Activated CD8-positive, alpha-beta memory T cell treated with anti-CD3 and anti-CD28 coated beads, Interleukin-2, amount 50 U/mL, for 1 hour (primary cell): Measurements from ENCODE around the gene RAPH1.

Experiments used
- DNase-seq: peaks from one replicate; pipeline ENCODE4 v3.0.0-alpha.2; 2020; ENCODE audit errors: extremely low read depth

Gene RAPH1, protein sequence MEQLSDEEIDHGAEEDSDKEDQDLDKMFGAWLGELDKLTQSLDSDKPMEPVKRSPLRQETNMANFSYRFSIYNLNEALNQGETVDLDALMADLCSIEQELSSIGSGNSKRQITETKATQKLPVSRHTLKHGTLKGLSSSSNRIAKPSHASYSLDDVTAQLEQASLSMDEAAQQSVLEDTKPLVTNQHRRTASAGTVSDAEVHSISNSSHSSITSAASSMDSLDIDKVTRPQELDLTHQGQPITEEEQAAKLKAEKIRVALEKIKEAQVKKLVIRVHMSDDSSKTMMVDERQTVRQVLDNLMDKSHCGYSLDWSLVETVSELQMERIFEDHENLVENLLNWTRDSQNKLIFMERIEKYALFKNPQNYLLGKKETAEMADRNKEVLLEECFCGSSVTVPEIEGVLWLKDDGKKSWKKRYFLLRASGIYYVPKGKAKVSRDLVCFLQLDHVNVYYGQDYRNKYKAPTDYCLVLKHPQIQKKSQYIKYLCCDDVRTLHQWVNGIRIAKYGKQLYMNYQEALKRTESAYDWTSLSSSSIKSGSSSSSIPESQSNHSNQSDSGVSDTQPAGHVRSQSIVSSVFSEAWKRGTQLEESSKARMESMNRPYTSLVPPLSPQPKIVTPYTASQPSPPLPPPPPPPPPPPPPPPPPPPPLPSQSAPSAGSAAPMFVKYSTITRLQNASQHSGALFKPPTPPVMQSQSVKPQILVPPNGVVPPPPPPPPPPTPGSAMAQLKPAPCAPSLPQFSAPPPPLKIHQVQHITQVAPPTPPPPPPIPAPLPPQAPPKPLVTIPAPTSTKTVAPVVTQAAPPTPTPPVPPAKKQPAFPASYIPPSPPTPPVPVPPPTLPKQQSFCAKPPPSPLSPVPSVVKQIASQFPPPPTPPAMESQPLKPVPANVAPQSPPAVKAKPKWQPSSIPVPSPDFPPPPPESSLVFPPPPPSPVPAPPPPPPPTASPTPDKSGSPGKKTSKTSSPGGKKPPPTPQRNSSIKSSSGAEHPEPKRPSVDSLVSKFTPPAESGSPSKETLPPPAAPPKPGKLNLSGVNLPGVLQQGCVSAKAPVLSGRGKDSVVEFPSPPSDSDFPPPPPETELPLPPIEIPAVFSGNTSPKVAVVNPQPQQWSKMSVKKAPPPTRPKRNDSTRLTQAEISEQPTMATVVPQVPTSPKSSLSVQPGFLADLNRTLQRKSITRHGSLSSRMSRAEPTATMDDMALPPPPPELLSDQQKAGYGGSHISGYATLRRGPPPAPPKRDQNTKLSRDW

DNA sequence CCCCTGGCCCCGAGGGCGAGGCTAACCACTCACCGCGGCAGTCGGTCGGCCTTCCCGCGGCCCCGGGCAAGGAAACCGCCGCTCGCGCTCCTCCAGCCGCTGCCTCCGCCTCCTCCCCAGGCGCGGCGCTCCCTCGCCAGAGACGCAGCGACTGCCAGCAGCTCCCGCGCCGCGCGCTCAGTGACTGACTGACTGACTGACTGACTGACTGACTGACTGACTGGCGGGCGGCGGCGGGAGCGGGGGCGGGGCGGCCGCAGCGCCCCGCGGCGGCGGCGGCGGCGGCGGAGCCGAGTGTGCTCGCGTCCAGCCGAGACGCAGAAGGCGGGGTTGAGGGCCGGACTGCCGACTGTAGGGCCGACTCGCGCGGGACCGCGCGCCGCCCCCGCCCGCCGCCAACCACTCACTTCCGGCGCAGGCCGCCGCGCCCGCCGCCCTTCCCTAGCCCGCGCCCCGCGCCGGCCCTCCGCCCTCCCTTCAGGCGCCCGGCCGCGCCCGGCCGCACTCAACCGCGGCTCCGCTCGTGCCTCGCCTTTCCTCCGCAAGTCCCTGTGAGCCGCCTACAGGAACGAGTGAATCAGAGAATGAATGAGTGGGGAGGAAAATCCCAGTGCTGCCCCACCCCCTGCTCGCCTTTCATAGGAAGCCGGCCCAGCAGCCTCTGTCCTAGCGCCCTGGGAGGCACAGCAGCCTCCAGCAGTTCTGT is at the start of gene RAPH1:
Gene RAPH1, minus strand, starts transcription at position 224 of the 706 bp plus-strand sequence. CDS start 39,948 bp downstream, outside the sequence.
- DNase-seq: peak; percentile 23

GRCh38 chr2:203584784-203585183 is 49.7 kb upstream of the RAPH1 start:
- no peak for DNase-seq

DNA sequence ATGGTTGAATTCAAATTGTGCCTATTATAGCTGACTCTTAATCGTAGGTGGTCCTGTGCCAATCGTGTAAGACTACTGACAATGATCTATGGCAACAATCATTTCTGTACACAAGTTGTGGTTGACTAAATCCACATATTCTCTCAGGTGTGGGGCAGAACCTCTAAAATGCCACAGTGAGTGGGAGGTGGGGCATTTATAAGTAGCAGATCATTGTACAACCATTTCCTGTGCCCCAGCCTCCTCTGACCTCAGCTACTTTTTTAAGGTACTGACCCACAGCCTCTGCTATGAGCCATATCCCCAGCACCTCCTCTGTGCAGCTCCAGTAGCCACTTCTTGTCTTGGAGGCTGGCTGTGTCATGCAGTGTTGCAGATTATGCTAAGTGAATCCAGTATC is 48.6 kb upstream of the RAPH1 start:
- DNase-seq: no peak

DNA sequence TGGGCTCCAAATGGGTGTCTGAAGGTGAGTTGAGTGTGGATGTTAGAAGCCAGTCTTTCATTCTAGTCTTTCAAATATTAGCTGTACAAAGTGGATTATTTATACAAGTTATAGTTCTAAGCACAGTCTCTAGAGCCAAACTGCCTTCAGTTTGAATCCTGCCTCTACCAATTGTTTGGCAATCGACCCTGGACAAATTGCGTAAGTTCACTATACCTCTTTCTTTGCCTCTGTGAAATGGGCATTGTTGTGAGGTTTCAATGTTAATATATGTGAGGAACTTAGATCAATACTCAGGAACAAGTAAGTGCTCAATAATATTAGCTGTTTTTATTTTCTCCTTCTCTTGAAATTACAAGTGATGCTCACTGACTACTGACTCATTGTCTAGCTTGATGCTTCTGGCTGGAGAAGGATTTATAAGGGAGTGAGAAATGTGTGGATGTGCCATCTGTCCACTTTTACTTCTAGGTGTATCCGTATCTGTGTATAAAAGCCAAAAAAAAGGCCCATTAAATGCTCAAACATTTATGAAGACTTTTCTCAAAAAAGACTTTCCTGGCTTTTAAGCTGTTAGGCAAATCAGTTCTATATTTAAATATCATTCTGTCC is 48.1 kb upstream of the RAPH1 start:
- DNase-seq: no peak

DNA sequence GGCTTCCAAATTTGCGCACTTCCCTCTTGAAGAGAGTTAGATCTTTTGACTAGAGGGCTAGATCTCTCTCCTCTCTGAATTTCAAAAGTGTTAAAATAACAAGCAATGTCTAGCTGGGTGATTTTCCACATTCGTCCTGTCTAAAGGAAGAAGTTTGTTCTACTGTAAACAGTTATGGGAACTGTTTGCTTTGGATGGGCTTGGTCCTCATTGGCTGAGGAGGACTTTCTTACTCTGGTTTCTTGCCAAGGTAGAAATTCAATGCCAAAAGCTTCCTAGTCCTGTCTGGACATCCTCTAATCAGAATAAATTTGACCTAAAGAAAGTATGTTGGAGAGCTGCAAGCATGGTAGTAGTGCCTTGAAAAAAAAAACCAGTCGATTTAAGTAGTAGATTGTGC is 47.4 kb upstream of the RAPH1 start:
- DNase-seq: no peak

- no peak for DNase-seq
Measured at GRCh38 chr2:203580844-203581243, 45.7 kb upstream of the RAPH1 start.

DNA sequence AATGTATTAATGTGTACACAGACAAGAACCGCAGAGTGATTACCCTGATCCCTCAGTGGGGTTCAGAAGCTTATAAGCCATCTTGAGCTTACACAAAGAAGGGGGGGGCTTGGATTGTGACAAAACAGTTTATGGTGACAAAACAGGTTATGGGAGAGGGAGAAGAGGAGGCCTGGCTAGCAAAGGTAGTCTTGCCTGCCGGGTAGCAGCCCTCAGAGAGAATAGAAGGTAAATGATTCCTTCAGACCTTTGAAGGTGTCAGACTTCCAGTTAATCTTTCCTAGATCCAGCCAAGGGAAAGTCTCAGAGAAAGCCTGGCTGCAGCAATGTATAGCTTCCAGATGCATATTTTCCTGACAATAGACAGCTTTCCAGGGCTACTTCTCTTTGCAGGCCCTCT is 44.6 kb upstream of the RAPH1 start:
- DNase-seq: no peak

DNA sequence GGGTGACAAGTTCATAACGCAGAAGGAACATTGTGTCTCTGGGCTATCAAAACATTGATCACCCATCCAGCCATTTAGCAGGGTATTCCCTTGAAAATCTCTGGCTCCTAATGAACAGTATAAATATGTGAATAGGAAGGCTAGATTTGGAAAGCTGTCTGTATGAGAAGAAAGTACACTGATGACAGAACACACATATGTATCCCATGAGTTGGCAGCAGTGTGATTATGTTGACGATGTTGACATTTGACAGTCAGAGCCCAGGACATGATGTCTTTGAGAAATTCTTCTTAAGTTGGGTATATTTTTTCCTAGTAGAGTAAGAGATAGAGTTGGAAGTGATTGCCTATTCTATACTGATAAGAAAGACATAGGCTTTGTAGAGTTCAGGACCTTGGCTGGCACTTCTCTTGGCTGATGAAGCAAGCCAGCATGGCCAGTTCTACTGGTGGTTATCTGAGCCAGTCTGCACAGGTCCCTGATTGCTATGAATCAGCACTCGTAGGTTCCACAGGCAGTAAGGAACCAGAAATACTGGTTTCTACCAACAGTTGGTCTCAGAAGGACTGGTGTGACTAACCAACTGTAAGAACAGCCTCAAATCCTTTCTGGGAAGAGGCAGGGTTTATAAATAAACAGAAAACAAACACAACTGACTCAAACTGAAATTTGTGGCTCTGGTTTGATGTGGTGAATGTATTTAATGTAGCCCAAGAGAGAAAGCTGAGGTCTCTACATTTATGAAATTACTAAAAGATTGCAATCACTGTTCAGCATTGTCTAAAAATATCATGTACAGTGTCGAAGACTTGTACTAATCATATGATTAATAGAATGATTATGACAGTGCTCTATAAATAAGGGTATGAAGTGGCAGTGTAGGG is 43.9 kb upstream of the RAPH1 start:
- DNase-seq: no peak

DNA sequence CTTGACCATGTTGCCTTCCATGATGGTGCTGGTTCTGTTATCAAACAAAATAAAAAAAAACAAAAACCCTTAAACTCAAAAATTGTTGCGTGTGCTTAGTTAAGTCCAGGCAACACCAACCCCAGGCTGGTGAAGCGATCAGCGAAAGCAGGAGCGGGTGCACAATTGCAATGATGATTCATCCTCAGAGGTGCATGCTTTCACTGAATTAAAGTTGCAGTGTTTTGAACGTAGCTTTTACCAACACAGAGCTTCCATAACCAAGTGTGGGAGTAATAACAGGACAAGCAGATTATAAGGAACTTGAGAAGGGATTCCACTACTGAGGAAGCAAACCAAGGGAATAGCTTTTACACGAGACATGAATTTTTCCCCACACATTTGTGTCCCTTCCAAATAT is 39.7 kb upstream of the RAPH1 start:
- no peak for DNase-seq

- DNase-seq: no peak
Measured at GRCh38 chr2:203572316-203572715, 37.2 kb upstream of the RAPH1 start.

DNA sequence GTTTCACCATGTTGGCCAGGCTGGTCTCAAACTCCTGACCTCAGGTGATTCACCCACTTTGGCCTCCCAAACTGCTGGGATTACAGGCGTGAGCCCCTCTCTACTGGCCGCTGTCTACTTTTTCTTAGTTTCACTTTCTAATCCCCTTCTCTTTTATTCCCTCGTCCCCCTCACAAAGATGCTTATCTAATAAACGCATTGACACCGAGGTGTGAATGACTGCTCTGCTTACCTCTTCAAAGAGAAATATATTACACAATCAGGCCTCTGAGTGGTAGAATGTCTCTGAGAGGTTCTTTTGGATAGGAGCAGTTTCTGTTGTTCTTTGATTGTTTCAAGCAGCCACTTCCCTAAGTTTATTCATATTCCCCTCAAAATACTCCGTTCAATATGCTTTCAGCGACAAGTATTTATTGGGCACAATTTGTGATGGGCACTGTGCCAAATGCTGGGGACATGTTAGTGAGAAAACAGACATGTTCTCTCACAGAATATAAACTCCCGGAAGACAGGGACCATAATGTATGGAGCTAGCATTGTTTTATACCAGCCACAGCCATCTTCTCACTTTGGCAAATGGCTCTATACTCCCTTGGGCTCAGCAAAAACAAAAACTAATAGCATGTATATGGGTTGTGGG is 34.7 kb upstream of the RAPH1 start:
- no peak for DNase-seq

DNA sequence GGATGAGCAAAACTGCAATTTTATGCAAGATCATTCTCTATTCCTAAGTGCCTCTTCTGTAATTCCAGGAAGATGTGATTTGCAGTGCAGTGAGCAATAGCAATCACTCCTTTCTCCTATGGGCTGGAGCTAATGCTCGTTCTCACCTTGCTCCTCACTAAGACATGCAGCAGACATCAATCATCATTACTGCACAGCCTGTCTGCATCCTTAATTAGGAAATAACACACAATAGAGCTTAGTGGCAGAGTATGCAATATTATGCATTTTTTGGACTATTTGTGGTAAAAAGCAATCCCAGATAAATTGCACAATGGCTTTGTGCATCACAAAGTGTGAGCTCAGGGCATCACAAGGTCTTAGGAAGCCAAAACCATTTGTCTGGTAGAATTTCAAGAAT is 32.6 kb upstream of the RAPH1 start:
- no peak for DNase-seq

GRCh38 chr2:203566161-203566560 is 31.1 kb upstream of the RAPH1 start:
- no peak for DNase-seq

DNA sequence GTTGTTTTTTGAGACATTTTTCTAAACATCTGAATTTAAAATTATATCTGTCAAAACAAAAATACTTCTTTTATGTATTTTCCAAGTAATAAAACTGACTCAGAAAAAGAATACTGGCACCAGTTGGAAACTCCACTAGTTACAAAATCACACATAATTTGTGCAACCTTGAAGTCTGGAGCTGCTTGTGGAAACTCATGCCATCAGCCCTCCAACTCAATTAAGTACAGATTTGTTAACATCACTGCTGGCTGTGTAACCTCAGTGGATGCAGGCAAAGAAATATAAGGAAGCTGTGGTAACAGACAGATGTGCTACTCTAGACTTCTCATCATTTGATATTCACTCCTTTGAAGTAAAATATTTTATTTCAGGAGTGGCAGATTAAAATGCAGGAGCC is 30.0 kb upstream of the RAPH1 start:
- no peak for DNase-seq

DNA sequence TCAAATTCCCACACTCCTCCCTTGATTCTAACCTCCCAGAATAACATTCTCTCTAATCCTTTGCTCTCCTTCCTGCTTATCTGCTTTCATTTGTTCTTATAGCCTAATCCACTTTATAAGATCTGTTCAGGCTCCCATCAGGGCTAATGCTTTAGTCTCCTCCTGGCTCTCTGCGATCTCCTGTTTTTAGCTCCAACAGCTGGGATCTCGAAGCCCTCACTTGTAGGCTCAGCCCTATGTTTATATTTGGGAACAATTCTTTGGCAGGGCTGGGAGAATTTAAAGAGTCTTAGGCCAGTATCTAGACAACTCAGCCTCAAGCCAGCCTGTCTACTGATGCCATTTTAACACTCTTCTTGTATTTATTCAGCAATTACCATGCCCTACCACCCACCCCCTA is 27.2 kb upstream of the RAPH1 start:
- no peak for DNase-seq

DNA sequence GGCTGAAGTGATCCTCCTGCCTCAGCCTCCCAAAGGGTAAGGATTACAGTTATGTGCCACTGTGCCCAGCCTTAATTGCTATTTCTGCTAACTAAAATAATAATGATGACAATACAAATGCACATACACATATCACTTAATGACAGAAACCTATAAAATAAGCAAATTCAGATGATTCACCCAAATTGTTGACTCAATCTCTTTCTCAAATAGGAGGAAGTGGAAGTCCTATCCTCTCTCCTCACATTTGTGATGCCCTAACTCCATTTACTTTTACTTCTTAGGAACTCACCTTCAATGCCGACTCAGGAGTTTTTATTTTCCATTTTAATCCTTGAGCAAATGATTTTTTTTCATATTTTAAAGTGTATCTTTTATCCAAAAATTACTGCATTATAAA is 24.5 kb upstream of the RAPH1 start:
- no peak for DNase-seq

- no peak for DNase-seq
Measured at GRCh38 chr2:203553784-203554183, 18.7 kb upstream of the RAPH1 start.

- no peak for DNase-seq
Measured at GRCh38 chr2:203551778-203552177, 16.7 kb upstream of the RAPH1 start.

DNA sequence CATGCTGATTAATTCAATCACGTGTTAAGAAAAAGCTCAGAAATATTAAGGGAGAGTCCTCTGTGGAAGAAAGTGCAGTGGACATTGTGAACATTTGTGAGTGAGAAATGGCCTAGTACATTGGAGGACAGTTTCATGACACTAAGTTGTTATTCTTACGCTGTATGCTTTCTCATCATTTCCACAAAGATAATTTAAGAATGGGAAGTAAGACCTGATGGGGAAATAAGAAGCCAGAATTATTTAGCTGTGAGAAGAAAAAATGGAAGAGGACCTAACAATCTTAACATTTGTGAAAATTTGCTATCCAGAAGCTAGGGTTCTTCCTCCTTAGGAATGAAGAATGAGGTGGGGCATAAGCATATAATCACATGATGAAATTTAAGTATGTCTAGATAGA is 15.2 kb upstream of the RAPH1 start:
- DNase-seq: no peak

- no peak for DNase-seq
Measured at GRCh38 chr2:203549406-203549805, 14.3 kb upstream of the RAPH1 start.
